Measurements from ENCODE around the gene NFATC2.

DNA sequence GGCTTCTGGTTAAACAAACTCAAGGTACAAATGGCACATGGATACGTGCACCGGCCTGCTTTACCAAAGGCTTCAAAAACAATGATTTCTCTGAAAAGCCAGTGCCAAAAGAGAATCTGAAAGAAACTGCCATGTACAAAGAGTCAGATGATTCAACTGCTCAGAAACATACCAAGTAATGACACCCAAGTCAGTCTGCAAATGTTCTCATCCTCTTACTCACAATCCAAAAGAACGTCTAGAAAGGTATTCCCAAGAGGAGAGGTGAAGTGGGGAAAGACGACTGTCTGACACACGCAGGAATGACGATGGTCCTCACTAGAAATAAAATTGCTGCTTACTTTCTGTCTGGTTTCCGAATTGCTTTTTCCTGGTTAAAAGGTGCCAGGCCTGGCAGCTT is 52.9 kb downstream of the NFATC2 start:
- TF ChIP-seq CTCF (tag by site-specific recombination; IDR thresholded peaks at IDR 0.05) (no peak), ZNF274 (IDR thresholded peaks at IDR 0.05; ENCODE audit: low read length) (no peak), ZNF274 (tag by site-specific recombination; IDR thresholded peaks at IDR 0.05; ENCODE audit: borderline replicate concordance) (no peak), OSR2 (tag by site-specific recombination; IDR thresholded peaks at IDR 0.05) (no peak), ZBTB21 (tag by site-specific recombination; IDR thresholded peaks at IDR 0.05) (no peak), ZNF626 (tag by site-specific recombination; IDR thresholded peaks at IDR 0.05) (no peak), ZNF223 (tag by site-specific recombination; IDR thresholded peaks at IDR 0.05) (no peak), ZNF600 (tag by site-specific recombination; IDR thresholded peaks at IDR 0.05) (no peak), ZNF239 (tag by site-specific recombination; IDR thresholded peaks at IDR 0.05) (no peak), ZNF785 (tag by site-specific recombination; IDR thresholded peaks at IDR 0.05) (no peak), ZNF707 (tag by site-specific recombination; IDR thresholded peaks at IDR 0.05) (no peak), ZNF138 (tag by site-specific recombination; IDR thresholded peaks at IDR 0.05; ENCODE audit: borderline replicate concordance) (no peak)
- TF ChIP-seq, protein P1, sequence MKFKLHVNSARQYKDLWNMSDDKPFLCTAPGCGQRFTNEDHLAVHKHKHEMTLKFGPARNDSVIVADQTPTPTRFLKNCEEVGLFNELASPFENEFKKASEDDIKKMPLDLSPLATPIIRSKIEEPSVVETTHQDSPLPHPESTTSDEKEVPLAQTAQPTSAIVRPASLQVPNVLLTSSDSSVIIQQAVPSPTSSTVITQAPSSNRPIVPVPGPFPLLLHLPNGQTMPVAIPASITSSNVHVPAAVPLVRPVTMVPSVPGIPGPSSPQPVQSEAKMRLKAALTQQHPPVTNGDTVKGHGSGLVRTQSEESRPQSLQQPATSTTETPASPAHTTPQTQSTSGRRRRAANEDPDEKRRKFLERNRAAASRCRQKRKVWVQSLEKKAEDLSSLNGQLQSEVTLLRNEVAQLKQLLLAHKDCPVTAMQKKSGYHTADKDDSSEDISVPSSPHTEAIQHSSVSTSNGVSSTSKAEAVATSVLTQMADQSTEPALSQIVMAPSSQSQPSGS (tag by site-specific recombination; IDR thresholded peaks at IDR 0.05; ENCODE audit: low read depth) = no peak
- TF ChIP-seq, protein P2, sequence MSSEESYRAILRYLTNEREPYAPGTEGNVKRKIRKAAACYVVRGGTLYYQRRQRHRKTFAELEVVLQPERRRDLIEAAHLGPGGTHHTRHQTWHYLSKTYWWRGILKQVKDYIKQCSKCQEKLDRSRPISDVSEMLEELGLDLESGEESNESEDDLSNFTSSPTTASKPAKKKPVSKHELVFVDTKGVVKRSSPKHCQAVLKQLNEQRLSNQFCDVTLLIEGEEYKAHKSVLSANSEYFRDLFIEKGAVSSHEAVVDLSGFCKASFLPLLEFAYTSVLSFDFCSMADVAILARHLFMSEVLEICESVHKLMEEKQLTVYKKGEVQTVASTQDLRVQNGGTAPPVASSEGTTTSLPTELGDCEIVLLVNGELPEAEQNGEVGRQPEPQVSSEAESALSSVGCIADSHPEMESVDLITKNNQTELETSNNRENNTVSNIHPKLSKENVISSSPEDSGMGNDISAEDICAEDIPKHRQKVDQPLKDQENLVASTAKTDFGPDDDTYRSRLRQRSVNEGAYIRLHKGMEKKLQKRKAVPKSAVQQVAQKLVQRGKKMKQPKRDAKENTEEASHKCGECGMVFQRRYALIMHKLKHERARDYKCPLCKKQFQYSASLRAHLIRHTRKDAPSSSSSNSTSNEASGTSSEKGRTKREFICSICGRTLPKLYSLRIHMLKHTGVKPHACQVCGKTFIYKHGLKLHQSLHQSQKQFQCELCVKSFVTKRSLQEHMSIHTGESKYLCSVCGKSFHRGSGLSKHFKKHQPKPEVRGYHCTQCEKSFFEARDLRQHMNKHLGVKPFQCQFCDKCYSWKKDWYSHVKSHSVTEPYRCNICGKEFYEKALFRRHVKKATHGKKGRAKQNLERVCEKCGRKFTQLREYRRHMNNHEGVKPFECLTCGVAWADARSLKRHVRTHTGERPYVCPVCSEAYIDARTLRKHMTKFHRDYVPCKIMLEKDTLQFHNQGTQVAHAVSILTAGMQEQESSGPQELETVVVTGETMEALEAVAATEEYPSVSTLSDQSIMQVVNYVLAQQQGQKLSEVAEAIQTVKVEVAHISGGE (tag by site-specific recombination; conservative IDR thresholded peaks at IDR 0.05; ENCODE audit: low read depth) = no peak
- TF ChIP-seq, protein P3, sequence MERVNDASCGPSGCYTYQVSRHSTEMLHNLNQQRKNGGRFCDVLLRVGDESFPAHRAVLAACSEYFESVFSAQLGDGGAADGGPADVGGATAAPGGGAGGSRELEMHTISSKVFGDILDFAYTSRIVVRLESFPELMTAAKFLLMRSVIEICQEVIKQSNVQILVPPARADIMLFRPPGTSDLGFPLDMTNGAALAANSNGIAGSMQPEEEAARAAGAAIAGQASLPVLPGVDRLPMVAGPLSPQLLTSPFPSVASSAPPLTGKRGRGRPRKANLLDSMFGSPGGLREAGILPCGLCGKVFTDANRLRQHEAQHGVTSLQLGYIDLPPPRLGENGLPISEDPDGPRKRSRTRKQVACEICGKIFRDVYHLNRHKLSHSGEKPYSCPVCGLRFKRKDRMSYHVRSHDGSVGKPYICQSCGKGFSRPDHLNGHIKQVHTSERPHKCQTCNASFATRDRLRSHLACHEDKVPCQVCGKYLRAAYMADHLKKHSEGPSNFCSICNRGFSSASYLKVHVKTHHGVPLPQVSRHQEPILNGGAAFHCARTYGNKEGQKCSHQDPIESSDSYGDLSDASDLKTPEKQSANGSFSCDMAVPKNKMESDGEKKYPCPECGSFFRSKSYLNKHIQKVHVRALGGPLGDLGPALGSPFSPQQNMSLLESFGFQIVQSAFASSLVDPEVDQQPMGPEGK (tag by site-specific recombination; IDR thresholded peaks at IDR 0.05) = no peak

All from HEK293 (cell line).